ENCODE results near the gene CFAP20.

The CFAP20 gene

GRCh38 chr16:58121132-58121531, 8.0 kb downstream of the CFAP20 start:
- Histone ChIP-seq H3K9ac (ENCODE audit: low read length) (no peak overlapping the region), H3K4me3 (ENCODE audit: low read length) (no peak overlapping the region), H3K4me1 (ENCODE audit: control insufficient read depth, insufficient read depth, low read length) (peaks cover 52% of the 10 kb centered on the region), H3K36me3 (ENCODE audit: control insufficient read depth, insufficient read depth, low read length) (peaks cover 4% of the 10 kb centered on the region), H3K9me3 (ENCODE audit: control insufficient read depth, low read length) (no peaks in the 10 kb centered on the region), H3K27me3 (ENCODE audit: control insufficient read depth, insufficient read depth, low read length) (no peaks in the 10 kb centered on the region)

- Histone ChIP-seq H3K9ac (ENCODE audit: low read length) (no peak overlapping the region), H3K9me3 (ENCODE audit: control insufficient read depth, low read length) (no peaks in the 10 kb centered on the region), H3K36me3 (ENCODE audit: control insufficient read depth, insufficient read depth, low read length) (peaks cover 9% of the 10 kb centered on the region), H3K4me1 (ENCODE audit: control insufficient read depth, insufficient read depth, low read length) (peaks cover 46% of the 10 kb centered on the region), H3K27me3 (ENCODE audit: control insufficient read depth, insufficient read depth, low read length) (no peaks in the 10 kb centered on the region), H3K4me3 (ENCODE audit: low read length) (no peak overlapping the region)
Observed at GRCh38 chr16:58120234-58120633, 8.9 kb downstream of the CFAP20 start.

- H3K9me3 ChIP-seq (ENCODE audit: control insufficient read depth, low read length): no peaks in the 10 kb centered on the region
- no peak overlapping the region for H3K9ac ChIP-seq (ENCODE audit: low read length)
- H3K4me3 ChIP-seq (ENCODE audit: low read length): no peak overlapping the region
- no peaks in the 10 kb centered on the region for H3K27me3 ChIP-seq (ENCODE audit: control insufficient read depth, insufficient read depth, low read length)
- peaks cover 17% of the 10 kb centered on the region for H3K36me3 ChIP-seq (ENCODE audit: control insufficient read depth, insufficient read depth, low read length)
- H3K4me1 ChIP-seq (ENCODE audit: control insufficient read depth, insufficient read depth, low read length): peaks cover 46% of the 10 kb centered on the region
Observed at GRCh38 chr16:58119509-58119845, 9.7 kb downstream of the CFAP20 start.

GRCh38 chr16:58118801-58119508, 10.2 kb downstream of the CFAP20 start:
- no peaks in the 10 kb centered on the region for H3K9me3 ChIP-seq (ENCODE audit: control insufficient read depth, low read length)
- no peaks in the 10 kb centered on the region for H3K27me3 ChIP-seq (ENCODE audit: control insufficient read depth, insufficient read depth, low read length)
- peaks cover 41% of the 10 kb centered on the region for H3K4me1 ChIP-seq (ENCODE audit: control insufficient read depth, insufficient read depth, low read length)
- H3K36me3 ChIP-seq (ENCODE audit: control insufficient read depth, insufficient read depth, low read length): peaks cover 18% of the 10 kb centered on the region
- H3K9ac ChIP-seq (ENCODE audit: low read length): no peak overlapping the region
- H3K4me3 ChIP-seq (ENCODE audit: low read length): no peak overlapping the region

GRCh38 chr16:58116529-58116928, 12.7 kb downstream of the CFAP20 start:
- no peak overlapping the region for H3K4me3 ChIP-seq (ENCODE audit: low read length)
- no peaks in the 10 kb centered on the region for H3K27me3 ChIP-seq (ENCODE audit: control insufficient read depth, insufficient read depth, low read length)
- H3K4me1 ChIP-seq (ENCODE audit: control insufficient read depth, insufficient read depth, low read length): peaks cover 31% of the 10 kb centered on the region
- peaks cover 18% of the 10 kb centered on the region for H3K36me3 ChIP-seq (ENCODE audit: control insufficient read depth, insufficient read depth, low read length)
- no peak overlapping the region for H3K9ac ChIP-seq (ENCODE audit: low read length)
- no peaks in the 10 kb centered on the region for H3K9me3 ChIP-seq (ENCODE audit: control insufficient read depth, low read length)

- H3K36me3 ChIP-seq (ENCODE audit: control insufficient read depth, insufficient read depth, low read length): peaks cover 18% of the 10 kb centered on the region
- H3K9ac ChIP-seq (ENCODE audit: low read length): no peak overlapping the region
- peaks cover 27% of the 10 kb centered on the region for H3K4me1 ChIP-seq (ENCODE audit: control insufficient read depth, insufficient read depth, low read length)
- no peaks in the 10 kb centered on the region for H3K9me3 ChIP-seq (ENCODE audit: control insufficient read depth, low read length)
- no peak overlapping the region for H3K4me3 ChIP-seq (ENCODE audit: low read length)
- no peaks in the 10 kb centered on the region for H3K27me3 ChIP-seq (ENCODE audit: control insufficient read depth, insufficient read depth, low read length)
Observed at GRCh38 chr16:58116081-58116480, 13.1 kb downstream of the CFAP20 start.

- Histone ChIP-seq H3K27me3 (ENCODE audit: control insufficient read depth, insufficient read depth, low read length) (no peaks in the 10 kb centered on the region), H3K36me3 (ENCODE audit: control insufficient read depth, insufficient read depth, low read length) (peaks cover 18% of the 10 kb centered on the region), H3K9ac (ENCODE audit: low read length) (no peak overlapping the region), H3K9me3 (ENCODE audit: control insufficient read depth, low read length) (no peaks in the 10 kb centered on the region), H3K4me1 (ENCODE audit: control insufficient read depth, insufficient read depth, low read length) (peaks cover 18% of the 10 kb centered on the region), H3K4me3 (ENCODE audit: low read length) (no peak overlapping the region)
Observed at GRCh38 chr16:58114827-58115825, 14.1 kb downstream of the CFAP20 start.

GRCh38 chr16:58111302-58111627, 17.9 kb downstream of the CFAP20 start:
- H3K27me3 ChIP-seq (ENCODE audit: control insufficient read depth, insufficient read depth, low read length): no peaks in the 10 kb centered on the region
- H3K9me3 ChIP-seq (ENCODE audit: control insufficient read depth, low read length): no peaks in the 10 kb centered on the region
- no peak overlapping the region for H3K4me3 ChIP-seq (ENCODE audit: low read length)
- no peaks in the 10 kb centered on the region for H3K4me1 ChIP-seq (ENCODE audit: control insufficient read depth, insufficient read depth, low read length)
- H3K9ac ChIP-seq (ENCODE audit: low read length): no peak overlapping the region
- peaks cover 16% of the 10 kb centered on the region for H3K36me3 ChIP-seq (ENCODE audit: control insufficient read depth, insufficient read depth, low read length)

- no peak overlapping the region for H3K9ac ChIP-seq (ENCODE audit: low read length)
- H3K36me3 ChIP-seq (ENCODE audit: control insufficient read depth, insufficient read depth, low read length): peaks cover 12% of the 10 kb centered on the region
- H3K4me1 ChIP-seq (ENCODE audit: control insufficient read depth, insufficient read depth, low read length): no peaks in the 10 kb centered on the region
- H3K9me3 ChIP-seq (ENCODE audit: control insufficient read depth, low read length): no peaks in the 10 kb centered on the region
- no peaks in the 10 kb centered on the region for H3K27me3 ChIP-seq (ENCODE audit: control insufficient read depth, insufficient read depth, low read length)
- H3K4me3 ChIP-seq (ENCODE audit: low read length): no peak overlapping the region
Observed at GRCh38 chr16:58110571-58111301, 18.4 kb downstream of the CFAP20 start.

- Histone ChIP-seq H3K4me1 (ENCODE audit: control insufficient read depth, insufficient read depth, low read length) (no peaks in the 10 kb centered on the region), H3K9me3 (ENCODE audit: control insufficient read depth, low read length) (no peaks in the 10 kb centered on the region), H3K27me3 (ENCODE audit: control insufficient read depth, insufficient read depth, low read length) (no peaks in the 10 kb centered on the region), H3K9ac (ENCODE audit: low read length) (no peak overlapping the region), H3K36me3 (ENCODE audit: control insufficient read depth, insufficient read depth, low read length) (peaks cover 5% of the 10 kb centered on the region), H3K4me3 (ENCODE audit: low read length) (no peak overlapping the region)
Observed at GRCh38 chr16:58109881-58110280, 19.3 kb downstream of the CFAP20 start.

GRCh38 chr16:58109330-58109729, 19.9 kb downstream of the CFAP20 start:
- Histone ChIP-seq H3K36me3 (ENCODE audit: control insufficient read depth, insufficient read depth, low read length) (no peaks in the 10 kb centered on the region), H3K27me3 (ENCODE audit: control insufficient read depth, insufficient read depth, low read length) (no peaks in the 10 kb centered on the region), H3K4me1 (ENCODE audit: control insufficient read depth, insufficient read depth, low read length) (no peaks in the 10 kb centered on the region), H3K9me3 (ENCODE audit: control insufficient read depth, low read length) (no peaks in the 10 kb centered on the region), H3K4me3 (ENCODE audit: low read length) (no peak overlapping the region), H3K9ac (ENCODE audit: low read length) (no peak overlapping the region)

- no peaks in the 10 kb centered on the region for H3K36me3 ChIP-seq (ENCODE audit: control insufficient read depth, insufficient read depth, low read length)
- H3K4me3 ChIP-seq (ENCODE audit: low read length): no peak overlapping the region
- H3K4me1 ChIP-seq (ENCODE audit: control insufficient read depth, insufficient read depth, low read length): no peaks in the 10 kb centered on the region
- no peaks in the 10 kb centered on the region for H3K27me3 ChIP-seq (ENCODE audit: control insufficient read depth, insufficient read depth, low read length)
- H3K9ac ChIP-seq (ENCODE audit: low read length): no peak overlapping the region
- H3K9me3 ChIP-seq (ENCODE audit: control insufficient read depth, low read length): no peaks in the 10 kb centered on the region
Observed at GRCh38 chr16:58107709-58108108, 21.5 kb downstream of the CFAP20 start.

Measured in mucosa of stomach (tissue), 1 donor.